HCT116 (cell line): ENCODE results near the gene EVL.

Source experiments
- ATF3 ChIP-seq: IDR thresholded peaks from 2 replicates; pipeline ENCODE4 v1.6.1; 2012
- CEBPB ChIP-seq: IDR thresholded peaks from 2 replicates; pipeline ENCODE4 v1.6.1; 2012; ENCODE audit warnings: low read depth
- CTCF ChIP-seq, 3 experiments: fragments of 200-600 bp in 1 of 3; sonication (generic) in 1 of 3; IDR thresholded peaks in 2 of 3; conservative IDR thresholded peaks in 1 of 3; 2 replicates each; pipeline ENCODE4 v1.5.1; 2012 to 2017; ENCODE audit warnings: low read depth in 2 of 3, low read length in 2 of 3, antibody characterized with exemption in 1 of 3, borderline replicate concordance in 1 of 3, control low read depth in 1 of 3, mild to moderate bottlenecking in 1 of 3, mixed read lengths in 1 of 3, mixed run types in 1 of 3, moderate library complexity in 1 of 3; ENCODE audit not compliant: insufficient read depth in 1 of 3
- EGR1 ChIP-seq: IDR thresholded peaks from 2 replicates; pipeline ENCODE4 v1.6.1; 2012; ENCODE audit warnings: low read depth
- ELF1 ChIP-seq: IDR thresholded peaks from 2 replicates; pipeline ENCODE4 v1.6.1; 2012; ENCODE audit warnings: low read depth, borderline replicate concordance
- EZH2 ChIP-seq: fragments of 200-600 bp; sonication (generic); IDR thresholded peaks from 2 replicates; pipeline ENCODE4 v1.6.1; 2017; ENCODE audit warnings: antibody characterized with exemption, mixed run types
- MAX ChIP-seq: IDR thresholded peaks from 2 replicates; pipeline ENCODE4 v1.6.1; 2012
- POLR2A ChIP-seq: IDR thresholded peaks from 2 replicates; pipeline ENCODE4 v1.7.0; 2011; ENCODE audit warnings: borderline replicate concordance; ENCODE audit not compliant: insufficient read depth, insufficient read length; ENCODE audit errors: extremely low read depth
- SP1 ChIP-seq: IDR thresholded peaks from 2 replicates; pipeline ENCODE4 v1.6.1; 2012; ENCODE audit warnings: low read depth
- YY1 ChIP-seq: IDR thresholded peaks from 2 replicates; pipeline ENCODE4 v1.6.1; 2011; ENCODE audit warnings: low read length, low read depth, moderate library complexity, mild to moderate bottlenecking; ENCODE audit not compliant: insufficient replicate concordance; ENCODE audit errors: extremely low read depth
- ZBTB33 ChIP-seq: IDR thresholded peaks from 2 replicates; pipeline ENCODE4 v1.6.1; 2011; ENCODE audit warnings: mild to moderate bottlenecking, low read length, moderate library complexity; ENCODE audit not compliant: insufficient replicate concordance; ENCODE audit errors: extremely low read depth
- ZFX ChIP-seq: fragments of 450-650 bp; IDR thresholded peaks from 2 replicates; pipeline ENCODE4 v1.6.1; 2017

- TF ChIP-seq CTCF (IDR thresholded peaks at IDR 0.05 in 2 of 3, conservative IDR thresholded peaks at IDR 0.05 in 1 of 3; ENCODE audit: borderline replicate concordance in 1 of 3, insufficient read depth in 1 of 3, low read depth in 2 of 3, low read length in 2 of 3) (no peak), MAX (no peak), ZBTB33 (no peak), EZH2 (no peak), ZFX (no peak), EGR1 (no peak), CEBPB (no peak), ATF3 (no peak), POLR2A (no peak), YY1 (no peak), SP1 (no peak), ELF1 (no peak)
Observed at GRCh38 chr14:100149851-100150611, 84.8 kb downstream of the EVL start.
